ENCODE measurements around the gene PRIMPOL. TPM values are rescaled to one million over a fixed set of nuclear protein-coding genes. Genes with fewer than 3 reads are reported as not detected.
A peak's percentile ranks its signal among the peaks of the same experiment; 100 is the strongest.

PRIMPOL gene
- total RNA-seq, 1 donor from 2014 or later: 12.3 TPM

GRCh38 chr4:184662236-184662635 is 12.7 kb downstream of the PRIMPOL start:
- Mint-ChIP-seq H3K9me3 (ENCODE audit: unreplicated experiment) (no peaks in the 10 kb centered on the region), H3K4me1 (ENCODE audit: unreplicated experiment) (no peaks in the 10 kb centered on the region), H3K4me3 (ENCODE audit: unreplicated experiment) (no peak overlapping the region), H3K27me3 (ENCODE audit: unreplicated experiment) (no peaks in the 10 kb centered on the region), H3K36me3 (ENCODE audit: low read depth, unreplicated experiment) (peaks cover 4% of the 10 kb centered on the region), H3K27ac (ENCODE audit: unreplicated experiment) (no peak overlapping the region)
- no peak for DNase-seq (ENCODE audit: low spot score)
- TF ChIP-seq CTCF (IDR thresholded peaks at IDR 0.05; ENCODE audit: unreplicated experiment): no peak

GRCh38 chr4:184664445-184665210 is 15.1 kb downstream of the PRIMPOL start:
- Mint-ChIP-seq H3K27me3 (ENCODE audit: unreplicated experiment) (no peaks in the 10 kb centered on the region), H3K36me3 (ENCODE audit: low read depth, unreplicated experiment) (peaks cover 14% of the 10 kb centered on the region), H3K9me3 (ENCODE audit: unreplicated experiment) (no peaks in the 10 kb centered on the region), H3K4me1 (ENCODE audit: unreplicated experiment) (peaks cover 9% of the 10 kb centered on the region), H3K4me3 (ENCODE audit: unreplicated experiment) (no peak overlapping the region), H3K27ac (ENCODE audit: unreplicated experiment) (no peak overlapping the region)
- TF ChIP-seq CTCF (IDR thresholded peaks at IDR 0.05; ENCODE audit: unreplicated experiment): no peak
- DNase-seq (ENCODE audit: low spot score): no peak

- no peaks in the 10 kb centered on the region for H3K27me3 Mint-ChIP-seq (ENCODE audit: unreplicated experiment)
- peaks cover 9% of the 10 kb centered on the region for H3K4me1 Mint-ChIP-seq (ENCODE audit: unreplicated experiment)
- H3K4me3 Mint-ChIP-seq (ENCODE audit: unreplicated experiment): no peak overlapping the region
- no peak overlapping the region for H3K27ac Mint-ChIP-seq (ENCODE audit: unreplicated experiment)
- H3K9me3 Mint-ChIP-seq (ENCODE audit: unreplicated experiment): no peaks in the 10 kb centered on the region
- TF ChIP-seq CTCF (IDR thresholded peaks at IDR 0.05; ENCODE audit: unreplicated experiment): no peak
- no peak for DNase-seq (ENCODE audit: low spot score)
- peaks cover 19% of the 10 kb centered on the region for H3K36me3 Mint-ChIP-seq (ENCODE audit: low read depth, unreplicated experiment)
These were observed 17.1 kb downstream of the PRIMPOL start for GRCh38 chr4:184666670-184667069.

GRCh38 chr4:184668096-184668495 is 18.6 kb downstream of the PRIMPOL start:
- H3K27ac Mint-ChIP-seq (ENCODE audit: unreplicated experiment): peak overlapping the region; percentile 10
- peaks cover 26% of the 10 kb centered on the region for H3K36me3 Mint-ChIP-seq (ENCODE audit: low read depth, unreplicated experiment)
- peak overlapping the region; percentile 12 for H3K4me3 Mint-ChIP-seq (ENCODE audit: unreplicated experiment)
- H3K4me1 Mint-ChIP-seq (ENCODE audit: unreplicated experiment): peaks cover 9% of the 10 kb centered on the region
- H3K27me3 Mint-ChIP-seq (ENCODE audit: unreplicated experiment): peaks cover 3% of the 10 kb centered on the region
- DNase-seq (ENCODE audit: low spot score): no peak
- no peak for TF ChIP-seq CTCF (IDR thresholded peaks at IDR 0.05; ENCODE audit: unreplicated experiment)
- no peaks in the 10 kb centered on the region for H3K9me3 Mint-ChIP-seq (ENCODE audit: unreplicated experiment)

GRCh38 chr4:184668511-184669114 is 19.1 kb downstream of the PRIMPOL start:
- DNase-seq (ENCODE audit: low spot score): no peak
- H3K36me3 Mint-ChIP-seq (ENCODE audit: low read depth, unreplicated experiment): peaks cover 26% of the 10 kb centered on the region
- H3K4me3 Mint-ChIP-seq (ENCODE audit: unreplicated experiment): peak overlapping the region; percentile 5

More at GRCh38 chr4:184668511-184669114, 19.1 kb downstream of the PRIMPOL start:
- Mint-ChIP-seq H3K4me1 (ENCODE audit: unreplicated experiment) (peaks cover 9% of the 10 kb centered on the region), H3K27me3 (ENCODE audit: unreplicated experiment) (peaks cover 3% of the 10 kb centered on the region), H3K27ac (ENCODE audit: unreplicated experiment) (peak overlapping the region; percentile 10), H3K9me3 (ENCODE audit: unreplicated experiment) (no peaks in the 10 kb centered on the region)
- TF ChIP-seq CTCF (IDR thresholded peaks at IDR 0.05; ENCODE audit: unreplicated experiment): no peak

All from endothelial cell (in vitro differentiated cells).